PFSK-1 (cell line): ENCODE data around the gene BLCAP.

Experiments
- FOXP2 ChIP-seq: optimal IDR thresholded peaks from 2 replicates; pipeline ENCODE3; 2011; ENCODE audit warnings: borderline replicate concordance, control low read depth, inconsistent platforms; ENCODE audit not compliant: insufficient read depth; ENCODE audit errors: extremely low read length, extremely low read depth
- POLR2AphosphoS5 ChIP-seq: IDR thresholded peaks from 2 replicates; pipeline ENCODE4 v1.6.1; 2012; ENCODE audit warnings: low read depth, mild to moderate bottlenecking, control low read depth, low read length, moderate library complexity
- REST ChIP-seq, 2 experiments: IDR thresholded peaks; 2 replicates each; pipeline versions ENCODE4 v1.6.1 to v1.8.0; 2011 to 2012; ENCODE audit warnings: low read depth in 2 of 2, low read length in 2 of 2, control low read depth in 1 of 2, inconsistent platforms in 1 of 2, mild to moderate bottlenecking in 1 of 2, moderate library complexity in 1 of 2; ENCODE audit not compliant: insufficient read depth in 1 of 2
- SIN3A ChIP-seq: IDR thresholded peaks from 2 replicates; pipeline ENCODE4 v1.6.1; 2012; ENCODE audit warnings: mild to moderate bottlenecking, low read length, moderate library complexity, borderline replicate concordance; ENCODE audit not compliant: insufficient read depth
- TAF1 ChIP-seq: IDR thresholded peaks from 2 replicates; pipeline ENCODE4 v1.6.1; 2012; ENCODE audit warnings: low read length, control low read depth, borderline replicate concordance; ENCODE audit not compliant: insufficient read depth

BLCAP gene

GRCh38 chr20:37562695-37563480 is 35.2 kb upstream of the BLCAP start:
- TF ChIP-seq SIN3A, result no peak
- no peak for TF ChIP-seq FOXP2
- TF ChIP-seq REST (IDR thresholded peaks at IDR 0.05; ENCODE audit: insufficient read depth in 1 of 2, low read depth in 2 of 2, low read length in 2 of 2), result no peak

DNA sequence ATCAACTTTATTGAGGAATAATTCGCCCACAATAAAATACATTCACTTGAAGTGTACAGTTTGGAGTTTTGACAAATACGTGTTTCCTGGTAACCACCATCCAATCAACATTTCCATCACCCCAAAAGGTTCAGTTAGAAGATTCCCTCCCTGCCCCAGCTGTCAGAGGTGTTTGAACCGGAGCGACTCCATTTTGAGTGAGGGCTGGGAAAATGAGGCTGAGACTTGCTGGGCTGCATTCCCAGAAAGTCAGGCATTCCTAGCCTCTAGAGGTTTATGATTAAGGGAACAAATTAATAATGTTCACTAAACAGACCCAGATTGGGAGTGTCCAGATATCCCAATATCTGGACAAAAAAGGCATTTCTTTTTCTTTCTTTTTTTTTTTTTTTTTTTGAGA is 33.0 kb upstream of the BLCAP start:
- no peak for TF ChIP-seq TAF1
- no peak for TF ChIP-seq REST (IDR thresholded peaks at IDR 0.05; ENCODE audit: insufficient read depth in 1 of 2, low read depth in 2 of 2, low read length in 2 of 2)
- TF ChIP-seq FOXP2, result no peak
- no peak for TF ChIP-seq POLR2AphosphoS5
- no peak for TF ChIP-seq SIN3A

- no peak for TF ChIP-seq POLR2AphosphoS5
- no peak for TF ChIP-seq REST (IDR thresholded peaks at IDR 0.05; ENCODE audit: insufficient read depth in 1 of 2, low read depth in 2 of 2, low read length in 2 of 2)
- no peak for TF ChIP-seq TAF1
Measured at GRCh38 chr20:37559312-37560027, 31.8 kb upstream of the BLCAP start.

DNA sequence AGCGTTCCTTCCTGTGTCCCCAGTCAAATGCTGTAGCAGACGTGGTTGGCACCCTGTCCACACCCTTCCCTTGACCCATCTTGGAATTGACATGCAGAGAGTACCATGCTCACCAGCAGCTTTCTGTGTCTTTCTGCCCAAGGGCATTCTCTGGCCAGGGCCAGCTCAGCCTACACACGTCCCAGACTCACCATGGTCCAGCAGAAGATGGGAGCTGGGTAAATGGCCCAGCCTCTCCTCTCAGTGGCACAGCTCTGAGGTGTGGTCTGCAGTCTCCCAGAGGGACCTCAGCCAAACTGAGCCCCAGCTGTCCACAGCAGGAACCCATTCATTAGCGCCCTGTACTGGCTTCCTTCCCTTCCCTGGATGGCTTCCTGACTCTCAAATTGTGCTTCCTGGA is 31.1 kb upstream of the BLCAP start:
- TF ChIP-seq FOXP2 (no peak), TAF1 (no peak), SIN3A (no peak), REST (IDR thresholded peaks at IDR 0.05; ENCODE audit: insufficient read depth in 1 of 2, low read depth in 2 of 2, low read length in 2 of 2) (no peak), POLR2AphosphoS5 (no peak)
